Measurements from ENCODE around the gene CLEC3A.
"Not testable (repeated sequence)": the region's sequence is repeated elsewhere in the genome, so short reads cannot be mapped to it uniquely, and the experiment has no call there.

Gene CLEC3A

GRCh38 chr16:77987810-77988209, 34.5 kb upstream of the CLEC3A start:
- no peak for DNase-seq (ENCODE audit: insufficient read length, low spot score)
- TF ChIP-seq CTCF (IDR thresholded peaks at IDR 0.05; ENCODE audit: insufficient read depth, missing control alignments), result no peak
- no peak for FAIRE-seq

GRCh38 chr16:77989846-77990245, 32.5 kb upstream of the CLEC3A start:
- no peak for TF ChIP-seq CTCF (IDR thresholded peaks at IDR 0.05; ENCODE audit: insufficient read depth, missing control alignments)
- DNase-seq (ENCODE audit: insufficient read length, low spot score) (no peak), FAIRE-seq (no peak)

GRCh38 chr16:77991701-77992100, 30.6 kb upstream of the CLEC3A start:
- DNase-seq (ENCODE audit: insufficient read length, low spot score), result no peak
- FAIRE-seq, result no peak
- no peak for TF ChIP-seq CTCF (IDR thresholded peaks at IDR 0.05; ENCODE audit: insufficient read depth, missing control alignments)

GRCh38 chr16:77992381-77992780, 30.0 kb upstream of the CLEC3A start:
- not testable (repeated sequence) for DNase-seq (ENCODE audit: insufficient read length, low spot score); FAIRE-seq

GRCh38 chr16:77993111-77993985, 29.0 kb upstream of the CLEC3A start:
- DNase-seq (ENCODE audit: insufficient read length, low spot score) (no peak), FAIRE-seq (no peak)
- TF ChIP-seq CTCF (IDR thresholded peaks at IDR 0.05; ENCODE audit: insufficient read depth, missing control alignments), result no peak

GRCh38 chr16:77995843-77996455, 26.4 kb upstream of the CLEC3A start:
- DNase-seq (ENCODE audit: insufficient read length, low spot score), result no peak
- TF ChIP-seq CTCF (IDR thresholded peaks at IDR 0.05; ENCODE audit: insufficient read depth, missing control alignments), result no peak
- FAIRE-seq, result no peak

GRCh38 chr16:77998350-77999023, 23.9 kb upstream of the CLEC3A start:
- DNase-seq (ENCODE audit: insufficient read length, low spot score) (no peak), FAIRE-seq (no peak)
- TF ChIP-seq CTCF (IDR thresholded peaks at IDR 0.05; ENCODE audit: insufficient read depth, missing control alignments), result no peak
